ENCODE results near the gene SLC39A11. TPM values are rescaled to one million over a fixed set of nuclear protein-coding genes. Genes with fewer than 3 reads are reported as not detected.

The SLC39A11 gene
- total RNA-seq, 2 experiments from 2014 or later: 25.6 to 51.5 TPM

DNA sequence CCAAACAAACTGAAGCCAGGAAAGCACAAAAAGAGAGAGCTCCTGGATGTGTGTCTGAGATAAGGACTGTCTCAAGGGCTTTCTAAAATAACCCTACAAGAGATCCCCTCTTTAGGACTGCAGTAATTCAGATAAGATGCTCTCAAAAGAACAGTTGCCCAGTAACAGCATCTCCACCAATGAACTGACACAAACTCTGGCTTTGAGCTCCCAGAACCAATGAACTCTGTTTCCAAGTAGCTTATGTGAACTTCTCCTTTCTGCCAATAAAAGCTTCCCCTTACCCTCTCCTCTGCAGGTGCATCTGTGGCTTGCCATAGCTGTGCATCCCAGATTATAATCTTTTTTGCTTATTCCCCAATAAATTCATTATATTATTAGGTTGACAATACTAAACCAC is 421.5 kb downstream of the SLC39A11 start:
- DNase-seq (ENCODE audit: low spot score): no peak
- no peak overlapping the region for H3K4me2 ChIP-seq (ENCODE audit: low read length)
- no peaks in the 10 kb centered on the region for H3K9me2 ChIP-seq (ENCODE audit: insufficient read depth, low read length)
- ChIA-PET POLR2A (interaction anchor here (0.6 to 1.3 kb wide), 5 partner anchors 9 to 798 kb away, joined by 3 to 5 read pairs (median 4); no protein-coding TSS in a partner anchor), CTCF (ENCODE audit: unreplicated experiment) (no interaction called here)
- H4K20me1 ChIP-seq (ENCODE audit: insufficient read depth, low read length): no peaks in the 10 kb centered on the region
- H3K9me3 ChIP-seq (ENCODE audit: low read length): no peaks in the 10 kb centered on the region
- H2AFZ ChIP-seq (ENCODE audit: low read length): no peak overlapping the region
- TF ChIP-seq, protein P1, sequence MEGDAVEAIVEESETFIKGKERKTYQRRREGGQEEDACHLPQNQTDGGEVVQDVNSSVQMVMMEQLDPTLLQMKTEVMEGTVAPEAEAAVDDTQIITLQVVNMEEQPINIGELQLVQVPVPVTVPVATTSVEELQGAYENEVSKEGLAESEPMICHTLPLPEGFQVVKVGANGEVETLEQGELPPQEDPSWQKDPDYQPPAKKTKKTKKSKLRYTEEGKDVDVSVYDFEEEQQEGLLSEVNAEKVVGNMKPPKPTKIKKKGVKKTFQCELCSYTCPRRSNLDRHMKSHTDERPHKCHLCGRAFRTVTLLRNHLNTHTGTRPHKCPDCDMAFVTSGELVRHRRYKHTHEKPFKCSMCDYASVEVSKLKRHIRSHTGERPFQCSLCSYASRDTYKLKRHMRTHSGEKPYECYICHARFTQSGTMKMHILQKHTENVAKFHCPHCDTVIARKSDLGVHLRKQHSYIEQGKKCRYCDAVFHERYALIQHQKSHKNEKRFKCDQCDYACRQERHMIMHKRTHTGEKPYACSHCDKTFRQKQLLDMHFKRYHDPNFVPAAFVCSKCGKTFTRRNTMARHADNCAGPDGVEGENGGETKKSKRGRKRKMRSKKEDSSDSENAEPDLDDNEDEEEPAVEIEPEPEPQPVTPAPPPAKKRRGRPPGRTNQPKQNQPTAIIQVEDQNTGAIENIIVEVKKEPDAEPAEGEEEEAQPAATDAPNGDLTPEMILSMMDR (conservative IDR thresholded peaks at IDR 0.05; ENCODE audit: low read length): no peak
- no peak for TF ChIP-seq EZH2phosphoT487 (IDR thresholded peaks at IDR 0.05; ENCODE audit: borderline replicate concordance, low read depth, low read length)
- intact Hi-C loops (cut with micrococcal nuclease; ENCODE audit: unreplicated experiment): no loop called here
- H3K4me1 ChIP-seq (ENCODE audit: insufficient read depth, low read length, poor library complexity, severe bottlenecking): no peaks in the 10 kb centered on the region
- no TSS peak for BruUV-seq (replicated peaks)
- no peaks in the 10 kb centered on the region for H3K79me2 ChIP-seq (ENCODE audit: insufficient read depth, low read depth, low read length)
- H3K27ac ChIP-seq (ENCODE audit: low read depth, low read length, poor library complexity, severe bottlenecking): no peak overlapping the region
- H3K4me3 ChIP-seq (ENCODE audit: low read depth, low read length, poor library complexity, severe bottlenecking): no peak overlapping the region
- H3K36me3 ChIP-seq (ENCODE audit: insufficient read depth, low read length): no peaks in the 10 kb centered on the region

DNA sequence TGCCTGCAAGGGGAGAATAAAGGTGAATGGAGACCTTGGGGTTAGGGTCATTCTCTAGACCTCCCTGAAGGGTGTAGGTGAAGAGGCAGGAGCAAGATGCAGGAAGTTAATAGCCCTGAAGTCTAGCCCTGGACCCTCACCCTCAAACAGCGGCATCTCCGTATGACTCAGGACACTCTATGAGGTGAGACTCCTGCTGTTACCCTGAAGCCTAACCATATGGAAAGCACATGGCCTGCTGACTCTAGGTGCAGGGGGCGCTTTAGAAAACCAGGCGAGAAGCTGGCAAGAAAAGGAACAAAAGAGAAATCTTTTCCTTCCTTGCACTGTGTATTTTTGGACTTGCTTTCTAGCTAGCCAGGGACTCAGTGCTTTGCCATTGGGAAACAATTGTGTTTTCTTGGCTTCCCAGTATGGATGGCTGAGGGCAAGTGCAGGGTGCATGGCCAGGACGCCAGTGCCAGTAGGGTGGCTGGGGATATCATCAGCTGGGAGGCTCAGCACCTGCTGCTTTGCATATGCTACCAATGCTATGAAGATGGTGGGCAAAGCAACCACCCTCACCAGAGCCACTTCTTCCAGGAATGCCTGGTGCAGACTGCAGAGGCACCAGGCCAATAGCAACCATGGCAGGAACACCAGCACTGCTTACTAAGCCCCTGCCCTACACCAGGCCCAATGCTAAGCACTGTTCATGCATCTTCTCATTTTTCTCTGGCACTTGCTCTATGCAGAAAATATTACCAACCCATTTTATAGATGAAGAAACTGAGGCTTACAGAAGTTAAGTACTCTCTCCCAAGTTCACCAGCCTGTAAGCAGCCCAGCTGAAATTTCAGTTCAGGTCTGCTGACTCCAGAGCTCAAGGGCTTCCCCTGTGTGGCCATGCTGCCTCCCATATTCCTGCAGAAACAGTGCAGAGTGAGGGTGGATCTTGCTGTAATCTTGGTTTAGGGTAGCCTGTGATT is 425.1 kb downstream of the SLC39A11 start:
- H3K4me2 ChIP-seq (ENCODE audit: low read length): no peak overlapping the region
- no peak for TF ChIP-seq EZH2phosphoT487 (IDR thresholded peaks at IDR 0.05; ENCODE audit: borderline replicate concordance, low read depth, low read length)
- TF ChIP-seq, protein P1 (conservative IDR thresholded peaks at IDR 0.05; ENCODE audit: low read length): no peak

More for the DNA sequence above, 425.1 kb downstream of the SLC39A11 start:
- Histone ChIP-seq H3K9me2 (ENCODE audit: insufficient read depth, low read length) (no peaks in the 10 kb centered on the region), H3K79me2 (ENCODE audit: insufficient read depth, low read depth, low read length) (no peaks in the 10 kb centered on the region), H3K27ac (ENCODE audit: low read depth, low read length, poor library complexity, severe bottlenecking) (no peak overlapping the region), H2AFZ (ENCODE audit: low read length) (no peak overlapping the region), H3K4me3 (ENCODE audit: low read depth, low read length, poor library complexity, severe bottlenecking) (no peak overlapping the region), H3K9me3 (ENCODE audit: low read length) (no peaks in the 10 kb centered on the region), H4K20me1 (ENCODE audit: insufficient read depth, low read length) (no peaks in the 10 kb centered on the region), H3K36me3 (ENCODE audit: insufficient read depth, low read length) (no peaks in the 10 kb centered on the region), H3K4me1 (ENCODE audit: insufficient read depth, low read length, poor library complexity, severe bottlenecking) (no peaks in the 10 kb centered on the region)
- intact Hi-C loops (cut with micrococcal nuclease; ENCODE audit: unreplicated experiment): no loop called here
- ChIA-PET CTCF (ENCODE audit: unreplicated experiment) (no interaction called here), POLR2A (no interaction called here)
- no TSS peak for BruUV-seq (replicated peaks)
- no peak for DNase-seq (ENCODE audit: low spot score)

Data from OCI-LY7 (cell line).